Measurements from ENCODE around the gene TRIM63.

The TRIM63 gene

DNA sequence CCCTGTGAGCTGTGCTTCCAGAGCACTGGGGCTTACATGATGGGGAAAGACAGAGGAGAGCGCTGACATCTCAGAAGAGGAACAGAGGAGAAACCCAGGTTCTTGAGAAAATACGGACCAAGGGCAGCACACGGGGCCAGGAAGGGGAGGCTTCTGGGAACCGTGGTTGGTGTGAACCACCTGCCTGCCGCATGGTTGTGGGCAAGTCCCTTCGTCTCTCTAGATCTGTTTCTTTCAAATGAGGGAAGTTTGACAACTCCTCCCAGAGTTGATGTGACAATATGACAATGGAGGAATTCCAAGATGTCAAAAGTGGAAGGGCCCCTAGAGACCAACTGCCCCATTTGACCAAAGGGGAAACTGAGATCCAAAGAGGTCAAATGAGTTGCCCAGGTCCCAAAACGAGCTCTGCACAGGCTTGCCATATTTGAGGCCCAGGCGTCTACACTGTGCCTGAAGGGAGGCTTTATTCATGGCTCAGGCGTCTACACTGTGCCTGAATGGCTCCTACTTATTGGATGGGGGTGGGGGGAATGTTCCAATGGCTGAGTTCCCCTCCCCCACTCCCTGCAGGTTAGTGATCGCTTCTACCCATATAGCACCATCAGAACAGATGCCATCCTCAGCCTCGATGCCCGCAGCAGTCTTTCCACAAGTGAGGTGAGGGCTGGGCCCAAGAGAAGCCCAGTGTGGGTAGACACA lies 34.6 kb downstream of the TRIM63 start:
- DNase-seq = no peak

DNA sequence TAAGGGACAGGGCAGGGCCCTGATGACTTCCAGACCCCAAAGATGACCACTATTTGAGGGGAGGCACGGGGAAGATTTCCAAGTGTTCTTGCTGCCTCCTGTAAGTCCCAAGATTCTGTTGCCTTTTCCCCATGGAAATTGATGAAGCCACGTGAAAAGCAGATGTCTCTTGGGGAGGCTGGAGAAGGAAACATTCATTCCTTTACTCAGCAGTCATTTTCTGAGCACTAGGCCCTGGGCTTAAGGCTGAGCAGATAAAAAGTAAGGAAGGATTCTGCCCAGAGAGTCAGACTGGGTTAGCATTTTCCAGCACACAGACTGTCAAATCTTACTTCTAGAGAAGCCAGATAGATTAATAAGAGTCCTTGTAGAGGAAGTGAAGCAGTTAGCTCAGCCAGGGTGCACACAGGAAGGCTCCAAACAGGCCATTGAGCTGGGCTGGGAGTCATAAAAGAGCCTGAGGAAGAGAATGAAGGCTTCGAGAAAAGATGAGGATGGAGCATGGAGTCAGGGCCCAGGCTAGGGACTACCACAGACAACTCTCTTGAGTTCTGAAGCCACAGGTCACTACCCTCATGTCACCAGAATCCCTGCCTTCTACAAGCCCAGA lies 35.7 kb downstream of the TRIM63 start:
- DNase-seq = no peak

DNA sequence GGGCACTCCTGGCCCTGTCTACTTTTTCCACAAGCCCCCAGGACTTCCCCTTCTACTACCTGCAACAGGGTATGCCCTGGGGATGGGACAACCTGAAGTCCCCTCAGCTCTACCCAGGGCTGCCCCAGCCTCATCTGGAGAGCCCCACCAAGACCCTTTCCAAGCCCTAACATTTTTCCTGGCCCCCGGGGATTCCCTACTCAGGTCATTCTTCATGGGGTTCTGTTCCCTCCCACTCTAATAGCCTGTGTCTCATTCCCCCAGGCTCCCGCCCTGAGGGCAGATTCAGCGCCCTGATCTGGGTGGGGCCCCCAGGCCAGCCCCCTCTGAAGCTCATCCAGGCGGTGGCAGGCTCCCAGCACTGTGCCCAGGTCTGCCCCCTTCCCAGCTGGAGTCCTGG lies 36.2 kb downstream of the TRIM63 start:
- no peak for DNase-seq

DNA sequence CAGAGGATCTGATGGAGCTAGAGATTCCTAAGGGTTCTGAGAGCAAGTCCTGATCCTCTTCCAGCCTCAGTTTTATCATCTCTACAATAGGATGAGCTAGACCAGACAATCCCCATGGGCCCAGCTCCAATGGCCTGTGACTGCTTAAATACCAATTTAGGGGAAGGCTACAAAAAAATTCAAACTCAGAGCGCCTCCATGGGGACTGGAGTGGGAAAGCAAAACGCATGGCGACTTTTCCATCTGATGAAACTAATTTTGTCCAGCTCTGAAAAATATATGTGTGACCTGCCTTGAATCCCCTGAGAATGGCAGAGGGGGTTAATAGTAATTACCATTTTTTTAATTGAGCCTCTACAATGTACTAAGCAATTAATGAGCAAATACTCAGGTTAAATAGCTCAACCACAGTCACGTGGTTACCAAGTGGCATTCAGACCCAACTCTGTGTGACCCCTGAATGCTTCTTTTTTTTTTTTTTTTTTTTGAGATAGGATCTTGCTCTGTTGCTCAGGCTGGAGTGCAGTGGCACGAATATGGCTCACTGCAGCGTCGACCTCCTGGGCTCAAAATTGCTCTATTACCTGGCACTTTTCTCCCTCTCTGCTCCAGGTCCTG lies 37.5 kb downstream of the TRIM63 start:
- no peak for DNase-seq

DNA sequence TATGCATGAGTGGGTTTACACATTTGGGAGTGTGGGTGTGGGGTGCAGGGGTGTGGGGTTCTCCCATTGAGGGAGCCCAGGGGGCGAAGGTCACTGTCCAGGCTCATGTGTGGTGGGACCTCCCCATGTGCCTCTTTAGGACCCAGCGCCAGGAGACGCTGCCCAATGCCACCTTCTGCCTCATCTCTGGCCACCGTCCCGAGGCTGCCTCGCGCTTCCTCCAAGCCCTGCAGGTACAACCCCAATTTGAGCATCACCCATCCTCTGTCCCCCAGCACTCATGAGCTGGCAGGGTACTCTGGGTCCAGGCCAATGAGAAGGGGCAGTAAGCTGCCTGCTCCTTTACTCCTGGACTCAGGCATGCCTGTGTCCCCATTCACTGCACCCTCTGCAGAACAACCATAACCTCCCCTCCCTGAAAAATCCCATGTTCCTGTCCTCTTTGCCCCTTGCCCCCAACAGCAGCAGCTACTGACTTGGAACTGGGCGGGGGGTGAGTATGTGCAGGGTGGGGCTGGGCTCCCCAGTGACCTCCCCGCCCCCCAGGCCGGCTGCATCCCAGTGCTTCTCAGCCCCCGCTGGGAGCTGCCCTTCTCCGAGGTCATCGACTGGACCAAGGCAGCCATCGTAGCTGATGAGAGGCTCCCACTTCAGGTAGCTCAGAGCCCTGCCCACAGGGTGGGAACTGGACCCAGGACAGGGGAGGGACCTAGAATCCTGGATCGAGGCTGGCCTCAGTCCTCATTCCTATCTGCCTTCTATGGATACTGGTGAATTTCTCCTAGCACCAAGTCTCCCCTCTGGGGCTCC lies 38.2 kb downstream of the TRIM63 start:
- DNase-seq = no peak

DNA sequence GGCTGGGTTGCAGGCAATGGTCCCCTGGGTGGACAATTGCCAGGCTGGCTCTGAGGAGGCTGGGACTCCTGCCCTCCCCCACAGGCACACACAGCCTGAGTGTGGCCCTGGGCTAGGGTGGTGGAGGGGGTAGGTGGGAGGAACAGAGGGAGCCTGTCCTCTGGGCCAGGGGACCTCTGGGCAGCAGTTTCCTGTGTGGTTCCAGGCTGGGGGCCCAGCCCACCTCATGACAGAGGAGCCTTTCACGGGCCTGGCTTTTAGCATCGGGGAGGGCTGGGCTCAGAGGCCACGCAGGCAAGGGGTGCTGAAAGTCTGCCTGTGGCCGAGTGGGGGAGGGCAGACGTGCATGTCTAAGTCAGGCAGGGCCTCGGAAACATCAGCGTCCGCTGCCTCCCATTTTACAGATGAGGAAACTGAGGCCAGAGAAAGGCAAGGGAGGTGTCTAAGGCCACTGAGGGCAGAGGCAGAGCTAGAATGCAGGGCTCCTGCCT lies 38.9 kb downstream of the TRIM63 start:
- peak; percentile 68 for DNase-seq

DNA sequence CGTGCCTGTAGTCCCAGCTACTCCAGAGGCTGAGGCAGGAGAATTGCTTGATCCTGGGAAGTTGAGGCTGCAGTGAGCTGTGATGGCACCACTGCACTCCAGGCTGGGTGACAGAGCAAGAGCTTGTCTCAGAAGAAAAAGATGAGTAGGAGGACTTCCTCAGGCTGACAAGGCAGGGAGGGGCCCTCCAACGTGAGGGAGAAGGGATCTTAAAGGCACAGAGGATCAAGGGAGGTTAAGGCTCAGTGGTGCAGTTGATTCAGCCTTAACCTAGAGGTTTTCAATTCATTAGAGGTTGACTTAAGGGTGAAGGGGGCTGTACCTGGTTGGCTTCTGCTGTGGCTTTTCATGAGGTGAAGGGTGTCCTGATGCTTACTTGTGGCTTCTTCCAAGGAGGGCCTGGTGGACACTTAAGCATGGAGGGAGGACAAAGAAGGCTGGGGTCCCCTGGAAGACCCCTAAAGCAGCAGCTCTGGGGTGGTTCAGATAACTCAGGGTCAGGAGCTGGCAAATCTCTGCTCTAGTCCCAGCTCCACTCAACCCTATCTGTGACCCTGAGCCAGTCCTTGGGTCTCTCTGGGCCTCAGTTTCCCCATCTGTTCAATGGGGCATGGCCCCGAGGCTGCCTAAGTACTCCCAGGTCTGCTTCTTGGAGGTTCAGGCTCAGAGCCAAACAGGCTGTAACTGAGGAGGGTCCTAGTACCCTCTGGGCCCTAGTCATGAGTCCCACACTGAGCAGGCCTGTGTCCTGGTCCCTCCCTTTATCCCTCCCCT lies 39.5 kb downstream of the TRIM63 start:
- DNase-seq = no peak

DNA sequence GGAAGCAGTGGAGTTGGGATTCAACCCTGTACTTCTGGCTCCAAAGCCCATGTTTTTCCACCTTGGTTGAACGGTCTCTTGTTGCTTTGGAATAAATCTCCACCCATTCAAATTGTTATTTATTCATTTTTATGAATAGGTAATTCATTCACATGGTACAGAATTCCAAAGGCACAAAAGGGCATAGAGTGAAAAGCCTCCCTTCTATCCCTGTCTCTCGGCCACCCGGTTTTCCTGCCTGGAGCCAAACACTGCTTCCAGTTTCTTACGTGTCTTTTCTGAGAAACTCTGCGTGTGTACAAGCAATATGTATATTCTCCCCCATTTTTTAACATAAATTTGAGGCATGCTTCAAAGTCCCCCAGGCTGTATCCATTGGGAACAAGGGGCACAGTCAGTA lies 41.9 kb downstream of the TRIM63 start:
- DNase-seq = no peak

DNA sequence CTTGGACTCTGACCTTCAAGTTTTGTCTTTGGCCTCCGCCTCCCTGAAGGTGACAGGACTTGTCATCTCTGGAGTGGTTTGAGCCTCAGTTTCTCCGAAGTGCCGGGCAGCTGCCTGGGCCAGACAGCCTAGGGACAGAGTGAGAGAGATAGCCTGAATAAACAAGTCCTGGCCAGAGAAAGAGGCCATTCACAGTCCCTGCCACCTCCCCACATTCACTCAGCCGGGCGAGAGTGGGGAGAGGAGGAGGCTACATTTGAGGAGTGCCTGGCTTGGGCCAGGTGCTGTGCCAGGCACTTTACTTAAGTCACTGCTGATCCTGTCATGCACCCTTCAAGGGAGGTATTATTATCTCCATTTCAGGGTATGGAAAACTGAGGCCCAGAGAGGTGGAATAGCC lies 42.4 kb downstream of the TRIM63 start:
- no peak for DNase-seq

DNA sequence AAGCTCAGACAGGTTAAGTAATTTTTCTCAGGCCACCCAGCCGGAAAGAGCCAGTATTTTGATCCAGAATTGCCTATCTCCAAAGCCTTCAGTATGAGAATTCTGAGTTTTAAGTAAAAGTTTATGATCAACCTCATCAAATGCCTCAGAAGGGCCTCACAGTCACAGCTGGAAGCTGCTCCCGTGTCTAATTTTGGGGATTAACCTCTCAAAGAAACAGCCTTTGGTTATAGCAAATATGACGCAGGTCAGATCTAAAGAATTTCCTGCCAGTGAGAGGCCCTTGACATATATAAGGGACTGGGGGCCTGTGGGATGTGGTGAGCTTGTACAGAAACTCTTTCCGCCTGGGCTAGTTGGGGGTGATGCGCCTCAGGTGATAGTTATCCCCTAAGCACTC lies 43.6 kb downstream of the TRIM63 start:
- no peak for DNase-seq

DNA sequence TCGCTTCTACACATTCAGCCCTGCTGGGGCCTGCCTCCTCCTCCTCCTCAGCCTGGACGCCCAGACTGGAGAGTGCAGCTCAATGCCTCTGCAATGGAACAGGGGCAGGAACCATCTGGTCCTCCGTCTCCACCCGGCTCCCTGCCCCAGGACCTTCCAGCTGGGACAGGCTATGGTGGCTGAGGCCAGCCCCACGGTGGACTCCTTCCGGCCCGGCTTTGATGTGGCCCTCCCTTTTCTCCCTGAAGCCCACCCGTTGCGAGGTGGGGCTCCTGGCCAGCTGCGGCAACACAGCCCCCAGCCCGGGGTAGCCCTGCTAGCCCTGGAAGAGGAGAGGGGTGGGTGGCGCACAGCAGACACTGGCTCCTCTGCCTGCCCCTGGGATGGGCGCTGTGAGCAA lies 44.4 kb downstream of the TRIM63 start:
- DNase-seq = peak; percentile 18

DNA sequence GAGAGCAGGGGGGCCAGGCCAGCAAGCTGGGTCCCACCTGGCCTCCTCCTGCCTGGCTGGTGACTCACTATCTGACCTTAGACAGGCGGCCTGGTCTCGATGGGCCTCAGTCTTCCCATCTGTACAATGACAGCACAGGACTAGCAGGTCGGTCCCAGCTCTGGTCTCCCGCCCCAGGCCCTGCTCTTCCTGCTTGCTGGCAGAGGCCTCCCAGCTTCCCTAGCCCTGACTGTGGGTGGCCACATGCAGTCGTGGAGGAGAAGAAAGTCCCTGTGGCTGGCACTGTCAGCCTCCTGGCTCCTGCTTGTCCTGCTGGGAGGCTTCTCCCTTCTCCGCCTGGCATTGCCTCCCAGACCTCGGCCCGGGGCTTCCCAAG lies 45.0 kb downstream of the TRIM63 start:
- DNase-seq = peak; percentile 43

DNA sequence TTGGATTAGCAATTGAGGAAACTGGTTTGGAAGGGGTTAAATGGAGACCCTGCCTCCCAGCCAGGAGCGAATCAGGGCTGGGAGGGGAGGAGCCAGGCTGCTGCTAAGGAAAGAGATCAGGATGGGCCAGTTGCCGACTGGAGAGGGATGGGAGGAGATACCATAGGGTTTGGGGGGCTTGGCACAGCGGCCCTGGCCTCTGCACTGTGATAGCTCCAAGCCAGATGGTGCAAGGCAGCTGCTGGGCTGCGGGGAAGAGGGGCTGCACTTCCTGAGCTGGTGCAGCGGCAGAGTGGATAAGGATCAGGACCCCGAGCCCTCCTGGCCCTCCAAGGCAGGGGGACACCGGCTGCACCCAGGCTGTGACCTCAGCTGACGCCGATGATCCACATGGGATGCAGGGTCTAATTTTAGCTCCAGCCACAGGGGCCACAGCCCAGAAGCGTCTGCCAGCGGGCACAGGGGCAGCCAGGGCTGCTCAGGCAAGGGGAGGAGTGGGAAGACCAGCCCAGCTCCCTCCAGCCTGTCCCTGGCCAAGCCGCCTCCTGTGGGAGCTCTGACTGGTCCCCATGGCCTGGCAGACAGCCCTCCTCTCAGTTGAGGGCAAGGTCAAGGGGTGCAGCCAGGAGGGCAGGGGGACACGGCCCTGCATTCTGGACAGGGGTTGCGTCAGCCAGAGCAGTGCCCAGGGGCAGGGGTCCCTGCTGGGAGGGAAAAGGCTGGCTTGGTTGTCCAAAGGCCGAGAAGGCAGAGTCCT lies 45.6 kb downstream of the TRIM63 start, which contains the start of gene EXTL1:
EXTL1 (plus strand) TSS at position 129 of the 757 bp plus-strand sequence. CDS start 872 bp downstream, outside the sequence.
- DNase-seq = peak; percentile 88

DNA sequence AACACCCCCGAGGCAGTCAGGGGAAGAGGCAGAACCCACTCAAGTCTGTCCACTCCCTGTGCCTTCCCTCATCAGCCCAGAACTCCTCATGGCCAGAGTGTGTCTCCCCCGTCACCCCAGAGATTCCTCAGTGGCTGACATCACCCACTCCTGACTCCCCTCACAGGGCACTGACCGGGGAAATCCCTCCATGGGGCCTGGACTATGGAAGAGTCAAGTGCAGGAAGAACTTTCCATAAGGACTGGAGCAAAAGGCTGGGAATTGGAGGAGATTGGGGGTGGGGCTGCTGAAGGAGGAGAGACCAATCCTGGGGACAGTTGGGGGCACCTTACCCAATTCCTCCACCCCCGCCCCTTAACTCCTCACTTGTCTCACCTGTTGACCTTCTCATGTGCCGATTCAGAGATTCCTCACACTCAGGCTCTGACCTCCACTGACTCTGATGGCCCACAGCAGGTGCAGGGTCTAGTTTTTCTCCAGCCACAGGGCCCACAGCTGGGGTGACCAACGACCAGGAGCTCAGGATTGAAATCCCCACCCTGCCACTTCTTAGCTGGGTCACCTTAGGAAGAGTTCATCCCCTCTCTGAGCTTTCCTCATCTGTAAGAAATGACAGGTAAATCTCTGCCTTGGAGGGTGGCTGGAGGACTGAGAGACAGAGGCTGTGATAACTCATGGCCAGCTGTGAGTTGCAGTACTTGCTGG lies 46.3 kb downstream of the TRIM63 start:
- DNase-seq = peak; percentile 15

DNA sequence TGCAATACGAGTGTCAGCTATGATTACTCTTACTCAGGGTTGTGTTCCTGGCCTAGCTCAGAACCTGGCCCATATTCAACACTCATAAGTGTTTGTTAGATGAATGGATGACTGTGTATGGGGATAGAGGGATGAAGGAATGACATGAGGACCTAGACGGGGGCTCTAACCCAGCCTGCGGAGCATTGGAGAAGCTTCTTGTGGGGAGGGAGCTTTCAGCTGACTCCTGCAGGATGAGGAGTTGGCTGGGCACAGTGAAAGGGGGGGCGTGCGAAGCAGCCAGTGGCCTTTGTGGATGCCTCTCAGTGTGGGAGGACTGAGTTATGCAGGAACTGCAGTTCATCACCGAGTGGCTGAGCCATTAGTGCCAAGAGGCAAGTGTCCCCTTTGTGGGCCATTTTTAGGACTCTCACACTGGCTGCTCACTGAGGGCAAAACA lies 47.1 kb downstream of the TRIM63 start:
- DNase-seq = peak; percentile 43

DNA sequence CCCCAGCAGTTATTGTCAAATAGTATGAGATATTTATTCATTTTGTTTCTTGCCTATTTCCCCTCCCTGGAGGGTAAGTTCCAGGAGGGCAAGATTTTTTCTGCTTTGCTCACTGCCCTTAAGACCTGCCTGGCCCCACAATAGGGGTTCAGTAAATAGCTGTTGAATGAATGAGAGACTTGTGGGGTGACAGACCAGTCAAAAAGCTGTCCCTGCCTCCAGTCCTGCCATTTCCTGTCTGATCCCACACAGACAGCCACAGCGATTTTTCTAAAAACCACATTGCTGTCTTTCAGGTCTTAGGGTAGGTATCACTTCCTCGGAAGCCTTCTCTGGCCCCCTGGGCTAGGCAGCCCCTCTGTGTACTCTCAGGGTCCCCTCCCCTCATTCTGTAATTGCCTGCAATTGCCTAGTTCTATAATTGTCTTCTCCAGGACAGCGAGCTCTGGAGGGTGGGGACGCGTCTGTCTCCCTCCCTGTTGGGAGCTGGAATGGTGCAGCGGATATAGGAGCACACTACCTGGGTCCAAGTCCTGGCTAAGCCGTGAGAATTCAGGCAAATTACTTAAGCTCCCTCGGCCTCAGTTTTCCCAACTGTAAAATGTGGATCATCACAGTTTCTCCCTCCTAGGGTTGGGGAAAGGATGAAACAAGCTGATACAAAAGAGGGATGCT lies 47.7 kb downstream of the TRIM63 start:
- DNase-seq = no peak

DNA sequence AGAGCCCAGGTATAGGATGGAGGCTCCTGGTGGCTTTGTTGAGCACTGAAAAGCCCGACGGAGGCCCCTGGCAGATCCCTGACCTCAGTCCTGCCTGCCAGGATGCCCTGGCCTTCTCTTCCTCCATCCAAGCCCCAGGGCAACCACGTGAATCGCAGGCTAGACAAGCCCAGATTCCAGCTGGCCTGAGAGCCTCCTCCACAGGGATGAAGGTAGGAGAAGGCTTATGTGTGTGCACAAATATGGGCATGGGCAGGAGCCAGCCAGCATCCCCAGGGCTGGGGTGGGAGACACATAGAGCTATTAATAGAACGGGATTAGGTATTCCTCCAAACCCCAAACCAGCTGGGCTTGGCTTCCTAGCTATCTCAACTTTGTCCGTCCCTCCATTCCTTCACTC lies 49.8 kb downstream of the TRIM63 start:
- no peak for DNase-seq

DNA sequence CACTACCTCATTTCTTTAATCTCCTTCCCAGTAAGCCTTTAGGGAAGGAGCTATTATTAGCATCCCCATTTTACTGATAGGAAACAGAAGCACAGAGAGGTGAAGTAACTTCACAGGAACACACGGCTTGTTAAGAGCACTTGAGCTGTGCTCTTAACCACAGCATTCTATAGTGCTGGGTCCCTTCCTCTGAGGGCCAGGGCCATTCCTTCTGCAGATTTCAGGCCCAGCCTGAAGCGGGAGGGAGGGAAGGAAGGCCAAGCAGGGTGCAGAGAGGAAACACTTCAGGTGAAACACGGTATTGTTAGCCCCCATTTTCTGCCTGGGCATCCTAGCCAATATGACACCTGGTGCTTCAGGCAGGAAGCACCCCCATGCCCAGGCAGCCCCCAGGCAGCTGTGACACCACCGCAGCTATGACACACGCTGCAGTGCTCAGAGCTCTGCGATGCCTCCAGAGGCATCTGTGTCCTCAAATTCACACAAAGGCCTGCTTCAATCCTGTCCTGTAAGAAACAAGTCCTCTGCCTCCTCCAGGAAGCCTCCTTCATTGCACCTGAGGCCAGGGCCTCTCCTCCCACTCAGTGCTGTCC lies 50.4 kb downstream of the TRIM63 start:
- no peak for DNase-seq

DNA sequence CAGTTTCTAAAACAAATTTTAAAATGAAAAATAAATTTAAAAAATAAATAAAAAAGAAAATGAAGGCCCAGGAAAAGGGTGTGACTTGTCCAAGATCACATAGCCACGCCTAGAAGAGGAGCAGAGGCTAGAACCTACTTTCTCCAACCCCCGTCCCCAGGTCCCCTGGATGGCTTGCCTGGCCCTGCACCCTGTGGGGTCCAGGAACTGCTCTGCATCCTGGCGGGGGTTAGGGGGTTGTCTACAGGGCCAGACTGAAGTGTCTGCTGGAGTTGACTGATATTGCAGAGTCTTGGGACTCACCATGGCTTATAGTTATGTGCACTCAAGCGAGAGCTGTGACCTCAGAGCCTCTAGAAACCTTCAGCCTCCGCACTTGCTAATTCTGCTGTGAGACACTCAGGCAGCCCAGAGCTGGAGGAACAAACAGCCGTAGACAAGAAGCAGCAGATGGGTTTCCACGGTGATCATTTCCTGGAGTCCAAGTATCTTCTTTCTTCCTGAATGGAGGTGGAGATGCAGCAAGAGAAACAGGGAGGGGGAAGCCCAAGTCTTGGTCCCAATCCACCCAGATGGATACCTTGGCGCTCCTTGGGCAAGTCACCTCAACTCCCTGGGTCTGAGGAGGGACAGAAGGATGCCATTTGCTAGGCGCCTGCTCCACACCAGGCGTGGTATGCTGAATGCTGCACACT lies 51.0 kb downstream of the TRIM63 start:
- DNase-seq = no peak

Measured in femur (tissue), 1 donor.